MM.1S (cell line): Measurements from ENCODE around the gene CD109.
A peak's percentile ranks its signal among the peaks of the same experiment; 100 is the strongest.

Experiments used
- DNase-seq: peaks from one replicate; pipeline ENCODE4 v3.0.0-alpha.2; 2015
- H2AFZ ChIP-seq: fragments of 300-600 bp; sonication (generic); 2 replicates; pipeline ENCODE4 v1.6.0; 2016; ENCODE audit warnings: antibody characterized with exemption, low read length
- H3F3A ChIP-seq: fragments of 300-600 bp; sonication (generic); 2 replicates; pipeline ENCODE4 v1.6.1; 2016; ENCODE audit warnings: mild to moderate bottlenecking, antibody characterized with exemption, low read length, moderate library complexity, mixed read lengths; ENCODE audit not compliant: insufficient read depth
- H3K27ac ChIP-seq: fragments of 300-600 bp; sonication (generic); 2 replicates; pipeline ENCODE4 v1.5.1; 2016; ENCODE audit warnings: mild to moderate bottlenecking, low read length
- H3K27me3 ChIP-seq: fragments of 300-600 bp; sonication (generic); replicated peaks from 2 replicates; pipeline ENCODE4 v1.6.0; 2016; ENCODE audit warnings: low read length; ENCODE audit not compliant: insufficient read depth
- H3K36me3 ChIP-seq: fragments of 300-600 bp; sonication (generic); replicated peaks from 2 replicates; pipeline ENCODE4 v1.6.1; 2016; ENCODE audit warnings: mild to moderate bottlenecking, low read length, mixed read lengths; ENCODE audit not compliant: insufficient read depth
- H3K4me1 ChIP-seq: fragments of 300-600 bp; sonication (generic); 2 replicates; pipeline ENCODE4 v1.6.1; 2016; ENCODE audit warnings: low read length, mixed read lengths
- H3K4me2 ChIP-seq: fragments of 300-600 bp; sonication (generic); 2 replicates; pipeline ENCODE4 v1.6.0; 2016; ENCODE audit warnings: low read depth, low read length
- H3K4me3 ChIP-seq: fragments of 300-600 bp; sonication (generic); 2 replicates; pipeline ENCODE4 v1.5.1; 2016; ENCODE audit warnings: low read length, mixed read lengths
- H3K79me2 ChIP-seq: fragments of 300-600 bp; sonication (generic); 2 replicates; pipeline ENCODE4 v1.6.1; 2016; ENCODE audit warnings: mixed run types, low read length, mixed read lengths
- H3K9ac ChIP-seq: fragments of 300-600 bp; sonication (generic); 2 replicates; pipeline ENCODE4 v1.6.1; 2016; ENCODE audit warnings: low read length, mixed read lengths
- H3K9me2 ChIP-seq: fragments of 300-600 bp; sonication (generic); replicated peaks from 2 replicates; pipeline ENCODE4 v1.6.1; 2016; ENCODE audit warnings: mild to moderate bottlenecking, low read length, mixed read lengths; ENCODE audit not compliant: insufficient read depth
- H3K9me3 ChIP-seq: fragments of 300-600 bp; sonication (generic); replicated peaks from 2 replicates; pipeline ENCODE4 v1.6.1; 2016; ENCODE audit warnings: mild to moderate bottlenecking, low read length, mixed read lengths; ENCODE audit not compliant: insufficient read depth
- H4K20me1 ChIP-seq: fragments of 300-600 bp; sonication (generic); 2 replicates; pipeline ENCODE4 v1.6.1; 2016; ENCODE audit warnings: mild to moderate bottlenecking, low read length, moderate library complexity, mixed read lengths; ENCODE audit not compliant: insufficient read depth
- EZH2 ChIP-seq: fragments of 300-600 bp; sonication (generic); optimal IDR thresholded peaks from 2 replicates; pipeline ENCODE3; 2017; ENCODE audit warnings: low read depth, mild to moderate bottlenecking, antibody characterized with exemption, low read length, mixed read lengths
- EZH2phosphoT487 ChIP-seq: fragments of 300-600 bp; sonication (generic); IDR thresholded peaks from 2 replicates; pipeline ENCODE4 v1.6.1; 2018; ENCODE audit warnings: antibody characterized with exemption, low read length
- TF ChIP-seq, protein P1 (sequence below): fragments of 300-600 bp; sonication (generic); IDR thresholded peaks from 2 replicates; pipeline ENCODE4 v1.5.1; 2016; ENCODE audit warnings: antibody characterized with exemption, low read length, mixed read lengths

The CD109 gene

DNA sequence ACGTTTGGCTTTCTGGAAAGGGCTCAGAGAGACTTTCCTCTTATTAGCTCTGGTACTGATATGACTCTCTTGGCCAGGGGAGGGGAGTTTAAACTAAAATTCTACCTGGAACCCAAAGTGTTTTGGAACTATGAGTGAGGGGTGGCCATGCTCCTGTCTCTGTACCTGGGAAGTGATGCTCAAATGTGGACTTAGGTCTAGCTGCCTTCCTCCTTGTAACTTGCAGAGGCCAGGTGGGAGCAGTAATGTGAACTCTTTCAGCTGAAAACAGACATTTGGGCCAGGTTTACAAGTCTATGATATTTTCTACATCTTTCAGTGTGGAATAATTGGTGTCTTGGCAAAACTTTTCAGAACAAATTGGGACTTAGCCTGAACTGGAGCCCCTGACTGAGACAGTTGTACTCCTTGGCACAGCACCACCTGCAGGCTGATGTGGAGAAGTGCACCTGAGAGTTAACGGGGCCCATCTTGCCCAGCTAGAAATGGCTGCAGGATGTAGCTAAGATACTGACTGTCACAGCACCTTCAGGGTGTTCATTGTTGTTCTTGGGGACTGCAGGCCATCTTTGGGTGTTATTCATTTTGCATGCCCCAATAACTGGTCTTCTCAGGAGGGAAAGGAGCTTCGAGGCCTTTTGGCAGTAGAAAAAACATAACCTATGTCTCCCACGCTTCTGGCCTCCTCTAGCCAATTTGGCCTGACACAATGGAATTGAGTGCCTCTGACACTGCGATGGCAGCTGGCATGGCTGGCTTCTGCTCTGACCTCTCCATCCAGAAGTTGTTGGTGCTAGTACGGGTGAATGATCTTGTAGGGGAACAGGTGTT lies 37.1 kb downstream of the CD109 start:
- DNase-seq, result peak; percentile 73
- Histone ChIP-seq H2AFZ (no peak overlapping the region), H3K9me2 (no peaks in the 10 kb centered on the region), H3K27ac (no peak overlapping the region), H4K20me1 (no peaks in the 10 kb centered on the region), H3K4me2 (no peak overlapping the region), H3K79me2 (no peaks in the 10 kb centered on the region), H3K27me3 (no peaks in the 10 kb centered on the region), H3K9me3 (no peaks in the 10 kb centered on the region), H3K9ac (no peak overlapping the region), H3K36me3 (no peaks in the 10 kb centered on the region), H3K4me3 (no peak overlapping the region), H3F3A (no peaks in the 10 kb centered on the region), H3K4me1 (0 out of 2 replicates have a peak, but pooled peaks cover 3% of the 10 kb centered on the region)
- TF ChIP-seq EZH2, result no peak
- TF ChIP-seq, protein P1, sequence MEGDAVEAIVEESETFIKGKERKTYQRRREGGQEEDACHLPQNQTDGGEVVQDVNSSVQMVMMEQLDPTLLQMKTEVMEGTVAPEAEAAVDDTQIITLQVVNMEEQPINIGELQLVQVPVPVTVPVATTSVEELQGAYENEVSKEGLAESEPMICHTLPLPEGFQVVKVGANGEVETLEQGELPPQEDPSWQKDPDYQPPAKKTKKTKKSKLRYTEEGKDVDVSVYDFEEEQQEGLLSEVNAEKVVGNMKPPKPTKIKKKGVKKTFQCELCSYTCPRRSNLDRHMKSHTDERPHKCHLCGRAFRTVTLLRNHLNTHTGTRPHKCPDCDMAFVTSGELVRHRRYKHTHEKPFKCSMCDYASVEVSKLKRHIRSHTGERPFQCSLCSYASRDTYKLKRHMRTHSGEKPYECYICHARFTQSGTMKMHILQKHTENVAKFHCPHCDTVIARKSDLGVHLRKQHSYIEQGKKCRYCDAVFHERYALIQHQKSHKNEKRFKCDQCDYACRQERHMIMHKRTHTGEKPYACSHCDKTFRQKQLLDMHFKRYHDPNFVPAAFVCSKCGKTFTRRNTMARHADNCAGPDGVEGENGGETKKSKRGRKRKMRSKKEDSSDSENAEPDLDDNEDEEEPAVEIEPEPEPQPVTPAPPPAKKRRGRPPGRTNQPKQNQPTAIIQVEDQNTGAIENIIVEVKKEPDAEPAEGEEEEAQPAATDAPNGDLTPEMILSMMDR, result peak; percentile 93
- no peak for TF ChIP-seq EZH2phosphoT487

DNA sequence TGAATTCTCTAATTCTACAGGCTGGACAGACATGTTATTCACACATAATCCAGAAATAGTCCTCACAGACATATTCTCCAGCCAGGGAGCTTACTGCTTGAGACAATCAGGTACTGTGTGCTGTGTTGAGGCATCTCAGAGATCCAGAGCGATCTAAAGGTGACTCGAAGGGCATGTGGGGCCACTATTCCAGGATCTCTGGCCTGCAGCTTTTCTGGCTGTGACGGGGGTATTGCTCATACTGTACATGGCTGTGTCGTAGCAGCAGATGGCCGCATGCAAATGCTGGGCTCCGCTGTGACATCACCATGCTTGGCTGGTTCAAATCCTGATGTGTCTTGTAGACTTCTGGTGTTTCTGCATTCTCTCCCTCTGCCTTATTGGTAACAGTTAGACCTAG lies 37.8 kb downstream of the CD109 start:
- Histone ChIP-seq H3F3A (no peaks in the 10 kb centered on the region), H3K9ac (no peak overlapping the region), H3K27me3 (no peaks in the 10 kb centered on the region), H3K9me3 (no peaks in the 10 kb centered on the region), H3K4me1 (0 out of 2 replicates have a peak, but pooled peaks cover 3% of the 10 kb centered on the region), H3K4me3 (no peak overlapping the region), H3K36me3 (no peaks in the 10 kb centered on the region), H3K4me2 (no peak overlapping the region), H2AFZ (no peak overlapping the region), H4K20me1 (no peaks in the 10 kb centered on the region), H3K79me2 (no peaks in the 10 kb centered on the region), H3K27ac (no peak overlapping the region), H3K9me2 (no peaks in the 10 kb centered on the region)
- no peak for DNase-seq
- no peak for TF ChIP-seq EZH2phosphoT487
- TF ChIP-seq EZH2, result no peak
- TF ChIP-seq, protein P1, result no peak

DNA sequence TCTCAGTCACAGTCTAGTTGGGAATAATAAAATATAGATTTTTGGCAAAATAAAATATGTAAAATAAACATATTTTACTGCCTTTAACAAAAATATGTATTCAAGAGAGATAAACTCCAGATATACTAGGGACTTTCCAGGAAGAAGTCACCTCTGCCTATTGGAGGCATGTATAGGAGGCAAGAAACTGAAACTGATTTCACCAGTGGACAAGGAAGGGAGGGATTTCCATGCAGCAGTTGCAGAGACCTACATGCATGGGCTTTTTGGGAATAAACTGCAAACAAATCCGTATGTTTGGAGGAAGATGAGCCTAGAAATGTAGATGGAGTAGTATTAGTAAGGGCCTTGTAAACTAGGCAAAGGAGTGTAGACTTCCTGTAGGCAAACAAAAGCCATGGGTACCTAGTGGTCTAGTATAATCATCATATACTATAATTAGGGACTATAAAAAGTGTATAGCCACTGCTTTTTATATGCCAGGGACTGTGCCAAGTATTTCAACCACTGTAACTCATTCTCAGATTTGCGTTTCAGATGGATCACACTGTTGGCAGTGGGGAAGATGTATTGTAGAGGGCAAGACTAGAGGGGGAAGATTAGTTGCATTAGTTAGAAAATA lies 38.9 kb downstream of the CD109 start:
- TF ChIP-seq, protein P1, result no peak
- no peak for TF ChIP-seq EZH2
- TF ChIP-seq EZH2phosphoT487, result no peak
- Histone ChIP-seq H3K27ac (no peak overlapping the region), H3K36me3 (no peaks in the 10 kb centered on the region), H3K9ac (no peak overlapping the region), H3K4me1 (0 out of 2 replicates have a peak, but pooled peaks cover 3% of the 10 kb centered on the region), H3K9me3 (no peaks in the 10 kb centered on the region), H3K4me2 (no peak overlapping the region), H4K20me1 (no peaks in the 10 kb centered on the region), H3K79me2 (no peaks in the 10 kb centered on the region), H3K27me3 (no peaks in the 10 kb centered on the region), H3K4me3 (no peak overlapping the region), H3K9me2 (no peaks in the 10 kb centered on the region), H3F3A (no peaks in the 10 kb centered on the region), H2AFZ (no peak overlapping the region)
- no peak for DNase-seq
